Brain microvascular endothelial cell (primary cell): ENCODE results near the gene ARHGEF39.

Experiments used
- DNase-seq: peaks from one replicate; pipeline ENCODE4 v3.0.0-alpha.2; 2020
- H3K27ac ChIP-seq: fragments of 250-450 bp; sonication (Bioruptor Pico); 2 replicates; pipeline ENCODE4 v1.5.1; 2020; ENCODE audit warnings: mild to moderate bottlenecking, moderate library complexity
- H3K27me3 ChIP-seq: fragments of 250-450 bp; sonication (Bioruptor Pico); replicated peaks from 2 replicates; pipeline ENCODE4 v1.5.1; 2020; ENCODE audit warnings: mild to moderate bottlenecking
- H3K36me3 ChIP-seq: fragments of 250-450 bp; sonication (Bioruptor Pico); replicated peaks from 2 replicates; pipeline ENCODE4 v1.5.1; 2020; ENCODE audit warnings: mild to moderate bottlenecking
- H3K4me3 ChIP-seq: 2 replicates; pipeline ENCODE4 v1.5.1; 2011; ENCODE audit warnings: low read depth, mild to moderate bottlenecking, control low read depth, low read length, moderate library complexity
- in situ Hi-C: cut with HindIII; loops from 2 replicates; pipeline ENCODE4 v1.10.0; 2017; ENCODE audit warnings: low sequenced_read_pairs, low pct_ligation_motif_present
- TF ChIP-seq, protein P1 (sequence below): IDR thresholded peaks from 2 replicates; pipeline ENCODE4 v1.5.1; 2011; ENCODE audit warnings: low read depth, mild to moderate bottlenecking, moderate library complexity, low read length, control low read depth, inconsistent platforms; ENCODE audit errors: missing control alignments

The ARHGEF39 gene

GRCh38 chr9:35667939-35668338, 2.9 kb upstream of the ARHGEF39 start:
- Histone ChIP-seq H3K4me3 (no peak overlapping the region), H3K27me3 (no peaks in the 10 kb centered on the region), H3K36me3 (no peaks in the 10 kb centered on the region), H3K27ac (no peak overlapping the region)
- in situ Hi-C loops: no loop called here
- no peak for DNase-seq
- TF ChIP-seq, protein P1, sequence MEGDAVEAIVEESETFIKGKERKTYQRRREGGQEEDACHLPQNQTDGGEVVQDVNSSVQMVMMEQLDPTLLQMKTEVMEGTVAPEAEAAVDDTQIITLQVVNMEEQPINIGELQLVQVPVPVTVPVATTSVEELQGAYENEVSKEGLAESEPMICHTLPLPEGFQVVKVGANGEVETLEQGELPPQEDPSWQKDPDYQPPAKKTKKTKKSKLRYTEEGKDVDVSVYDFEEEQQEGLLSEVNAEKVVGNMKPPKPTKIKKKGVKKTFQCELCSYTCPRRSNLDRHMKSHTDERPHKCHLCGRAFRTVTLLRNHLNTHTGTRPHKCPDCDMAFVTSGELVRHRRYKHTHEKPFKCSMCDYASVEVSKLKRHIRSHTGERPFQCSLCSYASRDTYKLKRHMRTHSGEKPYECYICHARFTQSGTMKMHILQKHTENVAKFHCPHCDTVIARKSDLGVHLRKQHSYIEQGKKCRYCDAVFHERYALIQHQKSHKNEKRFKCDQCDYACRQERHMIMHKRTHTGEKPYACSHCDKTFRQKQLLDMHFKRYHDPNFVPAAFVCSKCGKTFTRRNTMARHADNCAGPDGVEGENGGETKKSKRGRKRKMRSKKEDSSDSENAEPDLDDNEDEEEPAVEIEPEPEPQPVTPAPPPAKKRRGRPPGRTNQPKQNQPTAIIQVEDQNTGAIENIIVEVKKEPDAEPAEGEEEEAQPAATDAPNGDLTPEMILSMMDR: no peak

DNA sequence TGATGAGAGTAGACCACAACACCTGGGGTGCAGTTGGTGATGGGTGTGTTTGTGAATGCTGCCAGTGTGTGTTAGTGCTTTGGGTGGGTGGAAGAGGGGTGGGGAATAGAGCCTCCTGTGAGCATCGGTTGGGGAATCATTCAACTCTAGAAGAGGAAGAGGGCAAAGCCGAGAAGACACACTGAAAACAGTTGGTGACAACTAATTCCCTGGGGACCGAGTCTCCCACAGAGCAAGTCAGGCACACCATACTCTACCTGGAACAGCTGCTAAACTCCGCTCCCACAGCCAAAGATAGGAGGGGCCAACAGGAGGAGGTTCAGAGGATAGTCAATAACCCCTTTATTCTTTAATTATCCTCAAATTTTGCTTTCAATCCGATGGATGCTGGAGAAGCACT, 1.6 kb upstream of the ARHGEF39 start:
- in situ Hi-C loops: no loop called here
- no peak for DNase-seq

DNA sequence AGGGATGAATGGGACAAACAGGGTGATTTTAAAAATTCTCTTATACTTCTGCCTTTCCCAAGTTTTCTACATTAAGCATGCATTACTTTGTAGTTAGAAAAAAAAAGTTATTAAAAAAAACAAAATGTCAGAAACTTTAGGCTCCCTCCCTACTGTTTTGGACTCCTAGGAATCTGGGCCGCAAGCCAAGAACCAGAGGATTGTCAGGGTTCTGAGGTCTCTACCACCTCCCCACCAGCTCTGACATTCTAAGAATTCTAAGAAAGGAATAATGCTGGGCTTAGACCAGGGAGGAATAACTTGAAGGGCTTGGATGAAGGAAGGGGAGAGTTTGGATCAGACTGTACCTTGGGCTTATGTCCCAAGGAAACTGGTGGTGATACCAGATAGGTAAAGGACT, 1.1 kb upstream of the ARHGEF39 start:
- Histone ChIP-seq H3K4me3 (no peak overlapping the region), H3K27ac (no peak overlapping the region), H3K27me3 (no peaks in the 10 kb centered on the region), H3K36me3 (no peaks in the 10 kb centered on the region)
- in situ Hi-C loops: no loop called here
- TF ChIP-seq, protein P1: no peak
- peak; percentile 26 for DNase-seq

More for the DNA sequence above, 1.6 kb upstream of the ARHGEF39 start:
- no peak overlapping the region for H3K4me3 ChIP-seq
- no peaks in the 10 kb centered on the region for H3K36me3 ChIP-seq
- H3K27ac ChIP-seq: no peak overlapping the region
- no peaks in the 10 kb centered on the region for H3K27me3 ChIP-seq
- TF ChIP-seq, protein P1: no peak

GRCh38 chr9:35665471-35665818, 450 bp upstream of the ARHGEF39 start:
- DNase-seq: no peak
- Histone ChIP-seq H3K36me3 (peaks cover 3% of the 10 kb centered on the region), H3K27ac (no peak overlapping the region), H3K27me3 (no peaks in the 10 kb centered on the region), H3K4me3 (peak overlapping the region; percentile 66)
- TF ChIP-seq, protein P1: no peak
- in situ Hi-C loops: no loop called here

DNA sequence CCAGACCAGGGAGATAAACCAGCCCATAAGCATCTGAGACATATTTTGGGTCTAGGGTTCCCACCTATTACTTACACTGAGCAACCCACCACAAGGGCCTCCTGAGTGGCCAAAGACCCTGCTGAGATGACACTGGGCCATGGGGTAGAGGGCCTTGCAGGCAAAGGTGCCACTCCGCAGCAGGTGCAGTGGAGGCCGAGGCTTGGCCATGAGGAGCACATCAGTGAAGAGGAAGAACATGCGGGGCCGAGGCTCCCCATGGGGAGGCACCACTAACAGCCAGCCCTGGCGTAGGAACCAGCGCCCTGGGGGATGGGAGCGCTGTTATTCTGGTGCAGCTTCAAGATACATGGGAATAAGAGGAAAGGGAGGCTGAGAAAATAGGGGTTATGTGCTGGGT, 2.6 kb downstream of the ARHGEF39 start:
- in situ Hi-C loops: no loop called here
- H3K4me3 ChIP-seq: no peak overlapping the region

DNA sequence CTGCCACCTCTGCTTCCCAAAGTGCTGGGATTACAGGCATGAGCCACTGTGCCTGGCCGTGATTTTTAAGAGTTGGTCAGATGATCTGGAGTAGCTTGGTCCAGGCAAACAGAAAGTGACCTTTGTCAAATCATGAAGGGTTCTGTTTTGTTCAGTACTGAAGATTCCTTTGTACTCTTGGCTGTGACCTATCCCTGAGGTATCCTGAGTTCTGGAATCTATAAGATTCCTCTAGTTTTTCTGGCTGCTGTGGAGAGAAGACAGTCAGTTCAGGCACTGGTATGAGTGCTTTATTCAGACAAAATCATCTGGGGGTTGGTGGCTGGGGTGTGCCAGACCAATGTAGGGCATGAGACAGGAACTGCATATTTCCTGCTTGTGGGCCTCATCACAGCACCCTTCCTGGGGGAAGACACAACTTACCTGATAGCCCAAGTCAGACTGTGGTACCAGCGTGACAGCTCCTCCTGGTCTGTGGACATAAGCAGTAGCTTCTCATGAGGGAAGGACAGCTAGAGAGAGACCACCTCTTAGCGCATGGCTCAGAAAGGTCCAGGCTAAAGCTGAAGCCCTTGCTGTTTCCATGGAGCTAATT, 3.1 kb downstream of the ARHGEF39 start:
- Histone ChIP-seq H3K36me3 (peaks cover 7% of the 10 kb centered on the region), H3K4me3 (no peak overlapping the region), H3K27me3 (no peaks in the 10 kb centered on the region), H3K27ac (no peak overlapping the region)
- DNase-seq: no peak
- TF ChIP-seq, protein P1: no peak
- in situ Hi-C loops: no loop called here

More for the DNA sequence above, 2.6 kb downstream of the ARHGEF39 start:
- H3K36me3 ChIP-seq: peaks cover 7% of the 10 kb centered on the region
- H3K27me3 ChIP-seq: no peaks in the 10 kb centered on the region
- TF ChIP-seq, protein P1: no peak
- H3K27ac ChIP-seq: no peak overlapping the region
- no peak for DNase-seq
